ENCODE results near the gene PPM1E.

- TF ChIP-seq POLR2A (IDR thresholded peaks at IDR 0.05), result no peak
- TF ChIP-seq, protein P1, sequence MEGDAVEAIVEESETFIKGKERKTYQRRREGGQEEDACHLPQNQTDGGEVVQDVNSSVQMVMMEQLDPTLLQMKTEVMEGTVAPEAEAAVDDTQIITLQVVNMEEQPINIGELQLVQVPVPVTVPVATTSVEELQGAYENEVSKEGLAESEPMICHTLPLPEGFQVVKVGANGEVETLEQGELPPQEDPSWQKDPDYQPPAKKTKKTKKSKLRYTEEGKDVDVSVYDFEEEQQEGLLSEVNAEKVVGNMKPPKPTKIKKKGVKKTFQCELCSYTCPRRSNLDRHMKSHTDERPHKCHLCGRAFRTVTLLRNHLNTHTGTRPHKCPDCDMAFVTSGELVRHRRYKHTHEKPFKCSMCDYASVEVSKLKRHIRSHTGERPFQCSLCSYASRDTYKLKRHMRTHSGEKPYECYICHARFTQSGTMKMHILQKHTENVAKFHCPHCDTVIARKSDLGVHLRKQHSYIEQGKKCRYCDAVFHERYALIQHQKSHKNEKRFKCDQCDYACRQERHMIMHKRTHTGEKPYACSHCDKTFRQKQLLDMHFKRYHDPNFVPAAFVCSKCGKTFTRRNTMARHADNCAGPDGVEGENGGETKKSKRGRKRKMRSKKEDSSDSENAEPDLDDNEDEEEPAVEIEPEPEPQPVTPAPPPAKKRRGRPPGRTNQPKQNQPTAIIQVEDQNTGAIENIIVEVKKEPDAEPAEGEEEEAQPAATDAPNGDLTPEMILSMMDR (IDR thresholded peaks at IDR 0.05), result no peak
Observed at GRCh38 chr17:58756246-58757161, 850 bp downstream of the PPM1E start.

Measured in breast epithelium (tissue), 3 donors.